Measurements from ENCODE around the gene PDSS2.
"Not testable (repeated sequence)": the region's sequence is repeated elsewhere in the genome, so short reads cannot be mapped to it uniquely, and the experiment has no call there.

The PDSS2 gene

DNA sequence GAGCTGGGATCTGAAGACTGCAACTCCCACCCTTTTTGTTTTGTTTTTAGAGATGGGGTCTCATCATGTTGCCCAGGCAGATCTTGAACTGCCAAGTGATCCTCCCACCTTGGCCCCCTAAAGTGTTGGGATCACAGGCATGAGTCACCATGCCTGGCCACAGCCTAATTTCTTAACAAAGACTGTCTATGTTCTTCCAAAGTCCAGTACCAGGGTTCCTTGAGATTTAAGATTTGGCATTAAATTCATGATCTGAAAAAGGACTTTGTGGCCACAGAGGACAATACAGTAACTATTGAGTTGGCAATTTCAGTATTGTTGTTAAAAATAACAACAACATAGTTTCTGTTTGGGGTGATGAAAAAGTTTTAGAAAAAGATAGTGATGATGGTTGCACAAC lies 315.4 kb downstream of the PDSS2 start:
- no peak for DNase-seq

DNA sequence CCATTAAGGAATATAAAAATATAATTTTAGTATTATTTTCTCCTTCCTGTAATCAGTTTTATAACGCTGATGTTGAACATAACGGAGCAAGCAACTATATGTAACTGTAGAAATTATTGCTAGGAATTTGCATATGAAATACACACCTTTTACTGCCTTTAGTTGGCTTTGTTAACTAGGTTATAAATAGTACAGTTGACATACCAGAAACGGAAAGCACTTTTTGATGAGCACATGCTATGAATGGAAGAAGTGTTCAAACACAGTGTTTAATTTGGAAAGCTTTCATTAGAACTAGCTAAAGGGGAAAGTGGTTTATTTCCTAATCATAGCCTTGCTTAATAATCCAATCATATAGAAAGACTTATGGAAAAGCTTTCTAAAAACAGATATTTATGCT lies 318.8 kb downstream of the PDSS2 start:
- DNase-seq, result no peak

DNA sequence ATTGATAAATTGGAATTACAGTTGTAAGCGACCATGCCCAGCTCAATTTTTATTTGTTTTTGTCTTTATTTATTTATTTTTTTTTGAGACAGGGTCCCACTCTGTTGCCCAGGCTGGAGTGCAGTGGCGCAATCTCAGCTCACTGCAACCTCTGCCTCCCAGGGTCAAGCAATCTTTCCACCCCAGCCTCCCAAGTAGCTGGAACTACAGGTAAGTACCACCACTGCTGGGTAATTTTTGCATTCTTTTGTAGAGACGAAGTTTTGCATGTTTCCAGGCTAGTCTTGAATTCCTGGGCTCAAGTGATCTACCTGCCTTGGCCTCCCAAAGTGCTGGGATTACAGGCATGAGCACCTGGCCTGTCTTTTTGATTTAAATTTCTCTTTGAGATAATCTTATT lies 323.0 kb downstream of the PDSS2 start:
- not testable (repeated sequence) for DNase-seq

DNA sequence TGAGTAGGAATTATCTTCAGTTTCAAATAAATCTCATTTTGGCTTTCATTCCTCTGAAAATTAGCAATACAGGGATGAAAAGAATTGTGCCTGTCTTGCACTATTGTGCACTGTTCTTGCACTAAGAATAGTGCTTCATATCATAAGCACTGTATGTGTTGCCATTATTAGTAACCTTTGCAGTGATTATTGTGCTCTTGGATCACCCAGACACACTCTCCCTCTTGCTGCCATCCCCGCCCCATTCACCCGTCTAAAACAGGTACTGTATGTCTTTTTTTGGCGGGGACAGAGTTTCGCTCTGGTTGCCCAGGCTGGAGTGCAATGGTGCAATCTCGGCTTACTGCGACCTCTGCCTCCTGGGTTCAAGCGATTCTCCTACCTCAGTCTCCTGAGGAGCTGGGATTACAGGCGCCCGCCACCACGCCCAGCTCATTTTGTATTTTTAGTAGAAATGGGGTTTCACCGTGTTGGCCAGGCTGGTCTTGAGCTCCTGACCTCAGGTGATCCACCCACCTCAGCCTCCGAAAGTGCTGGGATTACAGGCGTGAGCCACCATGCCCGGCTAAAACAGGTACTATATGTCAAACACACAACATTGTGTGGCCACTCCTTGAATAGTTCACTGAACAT lies 324.2 kb downstream of the PDSS2 start:
- not testable (repeated sequence) for DNase-seq

DNA sequence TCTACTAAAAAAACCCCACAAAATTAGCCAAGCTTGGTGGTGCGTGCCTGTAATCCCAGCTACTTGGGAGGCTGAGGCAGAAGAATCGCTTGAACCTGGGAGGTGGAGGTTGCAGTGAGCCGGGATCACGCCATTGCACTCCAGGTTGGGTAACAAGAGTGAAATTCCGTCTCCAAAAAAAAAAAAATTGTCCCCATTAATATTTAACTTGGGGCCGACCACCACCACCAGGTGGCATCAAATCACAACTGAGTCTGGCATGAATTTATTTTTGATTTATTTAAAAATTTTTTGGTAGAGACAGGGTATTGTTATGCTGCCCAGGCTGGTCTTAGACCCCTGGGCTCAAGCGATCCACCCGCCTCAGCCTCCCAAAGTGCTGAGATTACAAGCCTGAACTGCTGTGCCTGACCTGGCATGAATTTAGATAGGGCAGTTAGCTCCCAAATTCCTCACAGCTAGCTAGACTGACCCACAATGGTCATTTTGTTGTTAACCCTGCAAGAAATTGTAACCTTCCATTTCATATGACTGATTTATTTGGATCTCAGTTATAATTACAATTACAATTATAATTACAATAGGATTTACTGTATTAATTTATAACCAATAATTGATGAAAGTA lies 326.9 kb downstream of the PDSS2 start:
- peak; percentile 56 for DNase-seq

DNA sequence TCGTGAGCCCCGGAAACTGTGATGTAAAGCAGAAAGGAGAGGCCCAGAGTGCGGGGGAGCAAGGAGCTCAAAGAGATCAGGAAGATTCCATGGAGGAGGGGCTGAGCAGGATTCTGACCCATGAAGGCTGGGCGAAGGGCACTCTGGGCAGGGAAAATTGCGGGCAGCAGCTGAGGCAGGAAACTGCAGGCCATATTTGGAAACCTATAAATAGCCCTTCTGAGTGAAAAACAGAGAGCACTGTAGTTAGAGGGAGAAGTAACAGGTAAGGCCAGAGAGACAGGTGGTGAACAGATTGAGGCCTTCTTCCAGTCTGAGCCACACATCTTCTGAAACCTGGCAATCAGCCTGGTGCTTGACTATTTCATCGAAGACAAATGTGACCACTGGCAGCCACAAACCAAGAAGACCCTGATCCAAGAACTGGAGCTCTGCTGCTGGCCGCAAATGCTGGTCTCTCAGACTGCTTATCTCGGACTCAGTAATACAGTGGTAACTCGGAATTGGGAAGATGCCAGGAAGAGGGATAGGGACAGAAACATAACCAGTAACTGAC lies 329.9 kb downstream of the PDSS2 start:
- DNase-seq, result peak; percentile 59

DNA sequence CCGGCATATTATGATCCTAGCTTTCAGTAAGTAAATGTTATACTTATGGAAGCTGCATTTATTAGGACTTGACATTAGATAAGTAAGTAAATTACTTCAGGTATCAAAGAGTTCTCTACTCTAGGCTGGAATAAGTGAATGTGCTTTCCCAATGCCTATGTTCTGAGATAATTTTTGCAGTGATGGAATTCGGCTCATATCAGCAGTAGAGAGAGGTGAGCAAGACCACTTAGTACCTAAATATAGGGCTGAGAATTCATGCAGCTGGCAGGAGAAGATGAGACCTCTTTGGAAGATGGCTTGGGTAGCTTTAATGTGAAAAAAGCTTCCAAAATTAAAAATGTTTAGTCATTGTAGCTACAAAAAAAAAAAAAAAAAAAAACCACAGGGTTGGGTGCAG lies 330.8 kb downstream of the PDSS2 start:
- no peak for DNase-seq

DNA sequence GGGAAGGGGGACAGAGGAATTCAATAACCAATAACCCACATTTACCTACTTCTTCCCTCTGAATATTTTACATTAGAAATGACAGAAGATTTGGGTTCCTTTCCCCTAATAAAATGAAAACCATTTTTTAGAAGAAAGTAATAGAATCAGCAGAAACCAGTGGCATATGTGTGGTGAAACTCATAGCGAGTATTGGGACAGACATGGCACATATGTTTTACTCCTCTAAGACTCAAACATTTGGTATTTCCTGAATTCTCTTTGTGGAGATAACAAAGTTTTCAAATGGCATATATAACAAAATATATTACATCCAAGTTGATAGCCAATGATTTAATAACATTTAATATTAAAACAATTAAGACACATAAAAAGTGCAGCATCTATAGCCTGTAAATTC lies 331.2 kb downstream of the PDSS2 start:
- DNase-seq, result no peak

DNA sequence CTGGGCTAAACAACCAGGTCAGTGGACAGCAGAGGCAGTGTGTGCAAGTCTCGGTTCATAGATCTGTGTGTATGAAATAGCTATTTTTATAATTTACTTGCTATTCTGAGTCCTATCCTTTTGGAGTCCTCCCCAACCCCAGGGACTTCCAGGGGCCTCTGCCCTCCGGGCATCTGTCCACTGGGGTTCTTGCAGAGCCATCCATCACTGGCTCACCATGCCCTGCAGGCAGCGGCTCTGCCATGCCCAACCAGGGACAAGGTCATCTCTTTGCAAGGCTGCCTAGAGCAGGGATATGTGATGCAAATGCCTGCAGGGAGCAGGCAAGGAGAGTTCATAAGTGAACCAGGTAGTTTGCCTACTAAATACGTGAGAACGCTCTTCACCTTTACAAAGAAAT lies 333.6 kb downstream of the PDSS2 start:
- no peak for DNase-seq

DNA sequence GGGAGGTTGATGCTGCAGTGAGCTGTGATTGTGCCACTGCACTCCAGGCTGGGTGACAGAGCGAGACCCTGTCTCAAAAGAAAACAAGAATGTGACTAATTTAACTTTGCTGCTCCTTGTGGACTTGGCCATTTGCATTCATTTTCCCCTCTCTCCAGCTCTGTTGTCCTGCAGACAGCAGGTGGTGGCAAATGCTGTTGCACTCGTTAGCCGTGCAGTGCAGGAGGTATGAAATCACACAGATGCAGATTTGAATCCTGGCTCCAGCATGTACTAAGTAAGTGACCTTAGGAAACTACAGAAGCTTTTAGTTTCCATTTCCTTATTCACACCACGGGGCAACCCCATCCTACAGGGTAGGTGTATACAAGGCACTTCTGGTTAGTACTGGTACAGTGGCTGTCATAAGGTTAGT lies 334.4 kb downstream of the PDSS2 start:
- DNase-seq, result no peak

DNA sequence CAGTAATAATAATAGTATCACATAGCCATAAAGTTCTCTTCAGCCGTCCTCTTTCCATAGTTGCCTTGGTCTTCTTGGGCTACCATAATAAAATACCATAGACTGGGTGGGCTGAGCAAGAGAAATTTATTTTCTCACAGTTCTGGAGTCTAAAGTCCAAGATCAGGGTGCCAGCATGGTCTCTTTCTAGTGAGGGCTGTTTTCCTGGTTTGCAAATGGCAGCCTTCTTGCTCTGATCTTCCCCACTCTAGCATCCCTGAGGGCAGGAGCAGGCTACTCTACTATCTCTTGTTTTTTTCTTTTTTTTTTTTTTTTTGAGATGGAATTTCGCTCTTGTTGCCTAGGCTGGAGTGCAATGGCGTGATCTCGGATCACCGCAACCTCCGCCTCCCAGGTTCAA lies 335.9 kb downstream of the PDSS2 start:
- DNase-seq, result no peak

DNA sequence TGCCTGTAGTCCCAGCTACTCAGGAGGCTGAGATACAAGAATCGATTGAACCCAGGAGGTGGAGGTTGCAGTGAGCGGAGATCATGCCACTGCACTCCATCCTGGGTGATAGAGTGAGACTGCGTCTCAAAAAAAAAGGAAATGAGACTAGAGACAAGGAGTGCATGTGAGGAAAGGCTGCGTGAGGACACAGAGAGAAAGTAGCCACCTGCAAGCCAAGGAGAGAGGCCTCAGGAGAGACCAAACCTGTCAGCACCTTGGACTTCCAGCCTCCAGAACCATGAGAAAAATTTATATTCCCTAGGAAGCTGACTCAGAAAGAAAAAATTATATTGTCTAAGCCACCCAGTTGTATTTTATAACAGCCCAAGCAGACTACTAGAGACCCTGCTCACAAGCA lies 336.6 kb downstream of the PDSS2 start:
- DNase-seq, result no peak

DNA sequence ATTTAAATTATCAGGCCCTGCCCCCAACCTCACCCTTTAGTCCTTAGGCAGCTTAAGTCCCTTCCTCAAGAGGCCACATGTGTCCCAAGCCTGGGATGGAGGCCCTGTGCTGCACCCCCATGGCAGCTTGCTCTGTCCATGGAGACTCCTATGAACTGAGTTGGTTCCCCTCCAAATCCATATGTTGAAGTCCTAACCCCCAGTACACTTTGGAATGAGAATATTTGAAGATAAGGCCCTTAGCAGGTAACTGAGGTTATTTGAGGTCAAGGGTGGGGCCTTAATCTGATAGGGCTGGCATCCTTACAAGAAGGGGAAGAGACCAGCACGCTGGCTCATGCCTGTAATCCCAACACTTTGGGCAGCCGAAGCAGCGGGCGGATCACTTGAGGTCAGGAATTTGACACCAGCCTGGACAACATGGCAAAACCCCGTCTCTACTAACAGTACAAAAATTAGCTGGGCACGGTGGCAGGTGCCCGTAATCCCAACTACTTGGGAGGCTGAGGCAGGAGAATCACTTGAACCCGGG lies 337.3 kb downstream of the PDSS2 start:
- DNase-seq, result no peak

DNA sequence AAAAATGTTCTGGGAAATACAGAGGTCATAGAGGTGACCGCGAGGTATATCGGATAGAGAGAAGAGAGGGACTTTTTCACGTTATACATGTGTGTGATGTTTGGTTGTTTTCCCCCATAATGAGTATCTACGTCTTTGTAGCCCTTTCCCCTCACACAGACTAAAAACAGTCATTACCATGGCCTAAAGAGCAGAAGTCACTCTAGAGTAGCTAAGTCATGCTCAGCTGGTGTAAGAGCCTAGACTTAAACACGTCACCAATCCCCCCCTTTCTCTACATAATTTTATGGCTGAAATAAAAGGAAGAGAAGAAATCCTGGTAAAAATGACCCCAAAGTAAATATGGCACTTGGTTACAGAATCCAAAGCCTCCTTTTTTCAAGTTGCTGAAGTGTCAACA lies 338.1 kb downstream of the PDSS2 start:
- DNase-seq, result no peak

DNA sequence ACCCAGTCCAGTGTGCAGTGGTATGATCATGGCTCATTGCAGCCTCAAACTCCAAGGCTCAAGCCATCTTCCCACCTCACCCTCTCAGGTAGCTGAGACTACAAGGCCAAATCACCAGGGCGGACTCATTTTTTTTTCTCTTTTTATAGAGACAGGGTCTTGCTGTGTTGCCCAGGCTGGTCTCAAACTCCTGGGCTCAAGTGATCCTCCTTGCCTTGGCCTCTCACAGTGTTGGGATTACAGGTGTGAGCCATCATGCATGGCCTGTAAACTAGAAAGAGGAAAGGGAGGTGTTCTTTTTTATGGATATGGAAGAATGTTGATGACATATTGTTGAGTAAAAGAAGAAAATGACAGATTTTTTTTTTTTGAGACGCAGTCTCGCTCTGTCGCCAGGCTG lies 339.0 kb downstream of the PDSS2 start:
- DNase-seq, result no peak

DNA sequence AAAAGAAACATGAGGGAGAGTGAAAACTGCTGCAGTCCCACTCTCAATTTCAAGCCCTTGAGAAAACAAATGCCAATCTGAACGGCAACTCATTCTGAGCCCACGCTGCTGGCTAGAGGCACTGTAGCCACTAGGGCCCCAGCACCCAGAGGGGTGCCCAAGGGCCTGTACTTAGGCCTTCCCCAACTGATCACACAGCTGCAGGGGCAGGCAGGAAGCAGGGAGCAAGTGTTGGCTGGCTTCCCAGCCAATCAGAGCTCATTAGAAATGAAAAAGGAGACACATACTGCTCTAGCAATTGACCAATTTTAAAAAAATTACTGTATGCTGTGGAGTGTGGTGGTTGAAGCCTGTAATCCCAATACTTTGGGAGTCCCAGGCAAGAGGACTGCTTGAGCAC lies 340.4 kb downstream of the PDSS2 start:
- no peak for DNase-seq

DNA sequence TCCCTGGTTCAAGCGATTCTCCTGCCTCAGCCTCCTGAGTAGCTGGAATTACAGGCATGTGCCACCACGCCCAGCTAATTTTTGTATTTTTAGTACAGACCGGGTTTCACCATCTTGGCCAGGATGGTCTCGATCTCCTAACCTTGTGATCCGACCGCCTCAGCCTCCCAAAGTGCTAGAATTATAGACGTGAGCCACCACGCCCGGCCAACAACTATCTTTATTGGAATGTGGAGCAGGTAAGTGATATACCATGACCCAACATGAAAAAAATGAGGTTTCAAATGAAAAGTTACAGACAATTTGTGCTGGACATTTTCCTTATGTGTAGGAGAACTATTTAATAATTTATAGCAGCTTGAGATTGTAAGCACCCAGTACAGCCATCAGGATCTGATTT lies 340.8 kb downstream of the PDSS2 start:
- not testable (repeated sequence) for DNase-seq

DNA sequence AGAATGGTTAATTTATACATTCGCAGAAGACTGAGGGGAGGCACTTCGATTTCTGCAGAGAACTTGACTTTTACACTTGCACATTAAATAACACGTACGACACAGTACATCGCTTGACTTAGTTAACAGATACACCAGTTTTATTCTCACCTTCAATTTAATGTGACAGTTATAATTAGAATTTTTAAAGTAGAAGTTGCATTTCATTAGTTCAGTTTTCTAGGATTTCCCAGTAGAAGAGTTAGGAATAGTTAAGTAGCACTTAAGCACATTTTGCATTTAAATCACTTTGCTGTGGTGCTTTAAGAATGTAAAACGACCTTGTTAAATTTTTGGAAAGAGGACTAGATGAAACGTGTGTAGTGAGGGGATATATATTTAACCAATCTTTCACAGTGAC lies 342.4 kb downstream of the PDSS2 start:
- DNase-seq, result no peak

DNA sequence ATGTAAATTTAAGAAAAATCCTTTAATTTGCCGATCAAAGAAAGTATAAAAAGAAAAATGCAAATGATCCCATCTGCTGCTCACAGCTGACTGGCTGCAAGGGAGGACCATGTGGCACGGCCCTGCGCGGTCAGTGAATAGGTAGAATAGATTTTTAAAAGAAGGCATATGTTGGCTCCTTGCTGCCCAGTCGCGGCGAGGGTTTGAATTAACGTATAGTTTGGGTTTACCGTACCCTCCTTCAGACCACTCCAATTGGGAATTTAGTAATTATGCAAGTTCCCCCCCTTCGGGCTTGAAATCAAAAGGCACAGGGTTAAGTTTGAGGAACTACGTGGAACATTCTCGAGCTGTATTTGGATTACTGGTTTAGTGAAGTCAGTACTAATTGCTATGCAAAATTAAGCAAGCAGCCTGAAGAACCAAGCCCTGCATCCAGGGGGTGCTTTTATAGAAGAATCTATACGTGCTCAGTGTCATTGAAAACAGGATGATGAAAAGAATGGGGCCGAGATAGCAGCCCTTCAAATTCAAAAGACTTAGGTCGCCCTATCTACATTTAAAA lies 343.0 kb downstream of the PDSS2 start:
- DNase-seq, result peak; percentile 78

DNA sequence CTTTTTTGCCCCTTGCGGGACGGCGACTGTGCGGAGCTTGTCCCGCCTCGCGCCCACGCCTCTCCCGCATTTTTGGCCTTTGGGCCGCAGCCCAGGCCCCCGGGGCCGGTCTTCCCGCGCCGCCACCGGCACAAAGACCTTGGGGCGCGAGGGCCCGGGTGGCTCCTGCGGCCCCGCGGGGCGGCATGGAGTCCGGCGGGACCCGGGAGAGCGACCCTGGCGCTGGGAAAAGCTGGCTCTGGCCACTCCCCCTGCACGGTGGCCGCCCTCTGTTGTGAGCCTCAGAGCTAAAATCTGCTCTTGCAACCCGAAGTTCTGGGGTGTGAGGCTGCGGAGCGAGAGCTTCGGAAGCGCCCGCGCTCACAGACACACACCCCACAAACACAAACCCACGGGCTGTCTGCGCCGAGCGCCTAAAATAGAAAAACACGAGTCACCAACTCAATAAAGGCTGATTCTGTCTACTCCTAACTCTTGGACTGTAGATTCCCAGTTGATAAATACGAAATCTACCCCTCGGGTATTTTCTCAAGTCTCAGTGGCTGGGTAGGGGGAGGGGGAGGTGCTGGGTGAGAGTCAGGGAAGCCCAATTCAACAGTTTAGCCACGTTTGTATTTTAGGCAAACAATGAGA lies 343.6 kb downstream of the PDSS2 start:
- DNase-seq, result peak; percentile 78

DNA sequence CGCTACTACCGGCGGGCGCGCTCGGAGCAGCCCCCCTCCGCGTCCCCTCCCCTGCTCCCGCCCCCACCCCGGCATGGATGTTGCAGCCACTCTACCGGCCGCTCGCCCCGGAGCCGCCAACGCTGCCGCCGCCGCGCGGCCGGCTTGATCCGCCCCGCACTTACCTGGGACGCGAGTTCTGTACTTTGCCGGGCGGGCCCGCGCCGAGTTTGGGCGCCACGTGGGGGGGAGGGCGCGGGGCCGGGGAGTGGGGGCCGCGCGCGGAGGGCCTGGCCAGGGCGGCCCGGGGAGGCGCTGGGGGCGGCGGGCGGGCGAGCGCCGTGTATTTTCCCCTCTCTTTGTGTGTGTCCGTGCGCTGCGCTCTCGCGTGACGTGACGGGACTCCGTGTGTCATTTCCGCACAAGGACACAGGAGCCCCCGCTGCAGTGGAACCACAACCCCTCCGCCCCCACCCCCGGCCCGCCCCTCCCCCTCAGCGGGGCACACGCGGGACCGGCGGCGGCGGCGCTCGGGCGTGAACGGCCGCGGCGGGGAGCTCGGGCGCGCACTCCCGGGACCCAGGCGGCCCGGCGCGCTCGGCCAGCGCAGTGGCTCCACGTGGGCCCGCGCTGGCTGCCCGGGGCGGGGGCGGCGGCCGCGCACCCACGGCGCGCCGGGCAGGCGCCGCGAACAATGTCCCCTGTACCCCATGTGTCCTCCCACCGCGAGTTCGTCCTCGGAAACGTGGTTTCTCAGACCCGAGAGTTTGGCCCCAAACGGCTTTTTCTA lies 344.3 kb downstream of the PDSS2 start, which contains the start of gene BEND3:
BEND3 (minus strand) TSS at position 590 of the 769 bp plus-strand sequence. CDS start 16,230 bp downstream, outside the sequence.
- peak; percentile 42 for DNase-seq

DNA sequence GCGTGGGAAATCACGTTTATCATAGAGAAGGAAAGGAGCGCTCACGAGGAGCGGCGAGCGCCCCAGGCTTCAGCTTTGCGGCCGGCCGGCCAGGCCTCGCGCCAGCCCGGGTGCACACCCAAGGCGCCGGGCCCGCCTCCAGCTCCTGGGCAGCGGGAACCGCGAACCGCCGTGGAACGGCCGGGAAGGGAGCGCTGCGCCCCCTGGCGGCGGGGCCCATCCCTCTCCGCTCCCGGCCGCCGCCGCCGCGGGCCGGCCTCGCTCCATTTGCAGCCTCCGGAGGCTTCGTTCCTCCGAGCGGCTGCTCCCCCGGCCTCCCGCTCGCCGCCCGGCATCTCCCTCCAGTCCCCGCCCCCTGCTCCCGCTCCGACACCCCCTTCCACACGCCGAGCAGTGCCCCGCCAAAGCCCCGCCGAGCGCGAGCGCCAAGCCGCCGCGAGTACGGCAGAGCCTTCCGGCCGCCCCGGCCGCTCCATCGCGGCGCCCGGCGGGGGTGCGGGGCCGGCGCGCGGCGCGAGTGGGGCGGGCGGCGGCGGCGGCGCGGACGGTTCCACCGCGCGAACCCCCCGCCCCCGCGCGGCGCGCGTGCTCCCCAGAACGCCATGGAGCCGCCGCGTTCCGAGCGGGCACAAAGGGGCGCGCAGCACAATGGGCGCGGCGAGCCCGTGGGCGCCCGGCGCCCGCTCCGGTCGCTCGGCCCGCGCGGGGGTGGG lies 345.0 kb downstream of the PDSS2 start:
- peak; percentile 79 for DNase-seq
